ENCODE data around the gene FITM2. TPM values are rescaled to one million over a fixed set of nuclear protein-coding genes. Genes with fewer than 3 reads are reported as not detected.
"Not testable (repeated sequence)": the region's sequence is repeated elsewhere in the genome, so short reads cannot be mapped to it uniquely, and the experiment has no call there.

The FITM2 gene
- total and polyA plus RNA-seq, 2 experiments from 2014 or later, result 6.5 to 8.9 TPM

DNA sequence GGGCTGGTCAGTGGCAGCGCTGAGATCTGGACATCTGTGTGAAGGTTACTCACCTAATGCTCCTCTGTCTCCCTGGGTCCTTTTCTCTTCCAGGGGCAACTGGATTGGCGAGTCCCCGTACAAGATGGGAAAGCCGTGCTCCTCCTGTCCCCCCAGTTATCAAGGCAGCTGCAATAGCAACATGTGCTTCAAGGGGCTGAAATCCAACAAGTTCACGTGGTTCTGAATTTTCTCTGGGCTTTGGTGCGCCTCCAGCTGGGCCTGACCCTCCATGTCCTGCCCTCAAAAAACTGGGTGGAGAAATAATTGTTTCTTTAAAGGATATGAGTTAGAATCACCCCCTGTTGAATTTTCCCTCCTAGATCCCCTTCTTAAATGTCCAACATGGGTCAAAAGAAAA lies 39.6 kb upstream of the FITM2 start:
- Histone ChIP-seq H3K4me1 (ENCODE audit: insufficient read depth) (no peaks in the 10 kb centered on the region), H3K9me3 (ENCODE audit: low read depth) (no peaks in the 10 kb centered on the region), H3K9ac (no peak overlapping the region), H2AFZ (no peak overlapping the region), H3K36me3 (ENCODE audit: low read depth) (no peaks in the 10 kb centered on the region), H3K79me2 (ENCODE audit: insufficient read depth) (no peaks in the 10 kb centered on the region), H3K27me3 (replicated peaks; ENCODE audit: insufficient read depth) (no peaks in the 10 kb centered on the region; the same call in 1 of the 2 replicates), H3K27ac (no peak overlapping the region), H3K4me2 (ENCODE audit: unreplicated experiment) (no peak overlapping the region), H3K9me2 (ENCODE audit: insufficient read depth) (no peaks in the 10 kb centered on the region), H3K4me3 (no peak overlapping the region), H3F3A (ENCODE audit: insufficient read depth) (no peaks in the 10 kb centered on the region), H4K20me1 (ENCODE audit: insufficient read depth) (no peaks in the 10 kb centered on the region)
- TF ChIP-seq EZH2phosphoT487 (IDR thresholded peaks at IDR 0.05; ENCODE audit: insufficient read depth, low read depth) (no peak), EZH2 (IDR thresholded peaks at IDR 0.05; ENCODE audit: insufficient read depth, poor library complexity, severe bottlenecking) (no peak)
- 45 to 48% methylated on average over 6 of the region's 6 CpGs for WGBS, 2 experiments (ENCODE audit: low coverage in 1 of 2, low lambda C conversion rate in 2 of 2, missing lambda C conversion rate in 2 of 2)
- in situ Hi-C loops (cut with MboI), result no loop called here
- no peak for DNase-seq

DNA sequence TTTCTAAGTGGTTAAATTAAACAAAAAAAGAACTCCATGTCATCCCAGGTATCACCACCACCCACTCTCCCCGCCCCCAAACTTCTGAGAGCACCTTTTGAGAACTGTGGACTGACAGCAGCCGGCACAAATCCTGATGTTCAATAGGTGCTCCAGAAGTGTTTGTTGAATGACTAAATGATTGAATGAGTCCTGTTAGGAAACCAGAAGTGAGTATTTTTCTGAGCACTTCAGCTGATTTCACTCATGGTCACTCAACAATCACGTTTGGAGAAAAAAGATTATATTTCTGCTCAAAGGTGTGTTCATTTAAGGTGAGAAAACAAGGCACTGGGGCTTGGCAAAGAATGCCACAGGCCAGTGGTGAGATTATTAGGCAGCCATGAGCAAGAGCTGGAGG lies 38.3 kb upstream of the FITM2 start:
- Histone ChIP-seq H3K4me3 (no peak overlapping the region), H3K27ac (no peak overlapping the region), H3K4me1 (ENCODE audit: insufficient read depth) (no peaks in the 10 kb centered on the region), H3K9me2 (ENCODE audit: insufficient read depth) (no peaks in the 10 kb centered on the region), H3K27me3 (replicated peaks; ENCODE audit: insufficient read depth) (no peaks in the 10 kb centered on the region; the same call in 1 of the 2 replicates), H2AFZ (no peak overlapping the region), H3K9ac (no peak overlapping the region), H3F3A (ENCODE audit: insufficient read depth) (no peaks in the 10 kb centered on the region), H4K20me1 (ENCODE audit: insufficient read depth) (no peaks in the 10 kb centered on the region), H3K9me3 (ENCODE audit: low read depth) (no peaks in the 10 kb centered on the region), H3K79me2 (ENCODE audit: insufficient read depth) (no peaks in the 10 kb centered on the region), H3K4me2 (ENCODE audit: unreplicated experiment) (no peak overlapping the region), H3K36me3 (ENCODE audit: low read depth) (no peaks in the 10 kb centered on the region)
- in situ Hi-C loops (cut with MboI), result no loop called here
- TF ChIP-seq EZH2phosphoT487 (IDR thresholded peaks at IDR 0.05; ENCODE audit: insufficient read depth, low read depth) (no peak), EZH2 (IDR thresholded peaks at IDR 0.05; ENCODE audit: insufficient read depth, poor library complexity, severe bottlenecking) (no peak)
- 45 to 46% methylated on average over 3 of the region's 3 CpGs for WGBS, 2 experiments (ENCODE audit: low coverage in 1 of 2, low lambda C conversion rate in 2 of 2, missing lambda C conversion rate in 2 of 2)
- DNase-seq, result no peak

DNA sequence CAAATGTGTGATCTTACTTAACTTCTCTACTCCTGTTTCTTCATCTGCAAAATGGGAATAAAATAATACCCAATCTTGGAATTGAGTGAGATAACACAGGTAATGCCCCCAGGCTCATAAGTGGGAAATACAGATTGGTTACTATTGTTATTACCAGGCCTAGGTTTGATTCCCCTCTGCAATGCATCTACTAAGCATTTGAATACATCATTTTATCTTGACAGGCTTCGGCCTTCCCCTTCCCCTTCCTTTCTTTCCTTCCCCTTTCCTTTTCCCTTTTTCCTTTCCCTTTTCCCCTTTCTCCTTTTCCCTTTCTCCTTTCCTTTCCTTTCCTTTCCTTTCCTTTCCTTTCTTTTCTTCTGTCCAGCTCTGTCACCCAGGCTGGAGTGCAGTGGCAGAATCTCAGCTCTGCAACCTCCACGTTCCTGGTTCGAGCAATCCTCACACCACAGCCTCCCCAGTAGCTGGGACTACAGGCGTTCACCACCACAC lies 37.2 kb upstream of the FITM2 start:
- no peak for TF ChIP-seq EZH2 (IDR thresholded peaks at IDR 0.05; ENCODE audit: insufficient read depth, poor library complexity, severe bottlenecking)
- TF ChIP-seq EZH2phosphoT487 (IDR thresholded peaks at IDR 0.05; ENCODE audit: insufficient read depth, low read depth), result no peak
- 58 to 69% methylated on average over 3 to 4 of the region's 4 CpGs for WGBS, 2 experiments (ENCODE audit: low coverage in 1 of 2, low lambda C conversion rate in 2 of 2, missing lambda C conversion rate in 2 of 2)

DNA sequence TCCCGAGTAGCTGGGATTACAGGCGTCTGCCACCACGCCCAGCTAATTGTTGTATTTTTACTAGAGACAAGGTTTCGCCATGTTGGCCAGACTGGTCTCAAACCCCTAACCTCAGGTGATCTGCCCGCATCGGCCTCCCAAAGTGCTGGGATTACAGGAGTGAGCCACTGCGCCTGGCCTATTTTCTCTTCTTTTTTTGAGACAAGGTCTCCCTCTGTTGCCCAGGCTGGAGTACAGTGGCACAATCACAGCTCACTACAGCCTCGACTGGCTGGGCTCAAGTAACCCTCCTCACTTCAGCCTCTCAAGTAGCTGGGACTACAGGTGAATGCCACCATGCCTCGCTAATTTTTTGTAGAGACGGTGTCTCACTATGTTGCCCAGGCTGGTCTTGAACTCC lies 34.9 kb upstream of the FITM2 start:
- H3K79me2 ChIP-seq (ENCODE audit: insufficient read depth); H3K9ac ChIP-seq; H3K27me3 ChIP-seq (replicated peaks; ENCODE audit: insufficient read depth); H3F3A ChIP-seq (ENCODE audit: insufficient read depth); H3K9me2 ChIP-seq (ENCODE audit: insufficient read depth); H3K27ac ChIP-seq; H3K4me2 ChIP-seq (ENCODE audit: unreplicated experiment); in situ Hi-C loops (cut with MboI); DNase-seq; H3K36me3 ChIP-seq (ENCODE audit: low read depth); H4K20me1 ChIP-seq (ENCODE audit: insufficient read depth); H3K4me3 ChIP-seq; H3K9me3 ChIP-seq (ENCODE audit: low read depth); H2AFZ ChIP-seq; H3K4me1 ChIP-seq (ENCODE audit: insufficient read depth): not testable (repeated sequence)
- WGBS, 2 experiments (ENCODE audit: low coverage in 1 of 2, low lambda C conversion rate in 2 of 2, missing lambda C conversion rate in 2 of 2), result 70 to 75% methylated on average over 10 of the region's 10 CpGs

More for the DNA sequence above, 37.2 kb upstream of the FITM2 start:
- in situ Hi-C loops (cut with MboI), result no loop called here
- Histone ChIP-seq H3K36me3 (ENCODE audit: low read depth) (no peaks in the 10 kb centered on the region), H3K4me1 (ENCODE audit: insufficient read depth) (no peaks in the 10 kb centered on the region), H3K27ac (no peak overlapping the region), H3K27me3 (replicated peaks; ENCODE audit: insufficient read depth) (no peaks in the 10 kb centered on the region; the same call in 1 of the 2 replicates), H4K20me1 (ENCODE audit: insufficient read depth) (no peaks in the 10 kb centered on the region), H3K9me3 (ENCODE audit: low read depth) (no peaks in the 10 kb centered on the region), H3K79me2 (ENCODE audit: insufficient read depth) (no peaks in the 10 kb centered on the region), H3K9ac (no peak overlapping the region), H3K4me3 (no peak overlapping the region), H3F3A (ENCODE audit: insufficient read depth) (no peaks in the 10 kb centered on the region), H3K9me2 (ENCODE audit: insufficient read depth) (no peaks in the 10 kb centered on the region), H3K4me2 (ENCODE audit: unreplicated experiment) (no peak overlapping the region), H2AFZ (no peak overlapping the region)
- DNase-seq, result no peak

DNA sequence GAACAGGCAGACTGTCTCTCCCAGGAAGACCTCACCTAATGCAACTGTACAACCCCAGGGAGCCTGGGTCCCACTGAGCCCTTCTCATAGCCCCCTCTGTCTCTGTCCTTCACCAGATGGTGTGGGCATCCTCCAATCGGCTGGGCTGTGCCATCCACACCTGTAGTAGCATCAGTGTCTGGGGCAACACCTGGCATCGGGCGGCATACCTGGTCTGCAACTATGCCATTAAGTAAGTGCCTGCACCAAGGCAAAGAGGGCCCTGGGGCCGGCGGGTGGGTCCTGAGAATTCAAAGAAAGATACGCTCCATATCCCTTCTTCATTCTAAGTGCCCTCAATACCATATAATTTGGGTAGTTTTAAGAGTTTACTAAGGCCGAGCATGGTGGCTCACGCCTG lies 34.1 kb upstream of the FITM2 start:
- in situ Hi-C loops (cut with MboI), result no loop called here
- 64 to 65% methylated on average over 8 of the region's 8 CpGs for WGBS, 2 experiments (ENCODE audit: low coverage in 1 of 2, low lambda C conversion rate in 2 of 2, missing lambda C conversion rate in 2 of 2)

More for the DNA sequence above, 34.1 kb upstream of the FITM2 start:
- Histone ChIP-seq H3K36me3 (ENCODE audit: low read depth) (no peaks in the 10 kb centered on the region), H3K4me2 (ENCODE audit: unreplicated experiment) (no peak overlapping the region), H3K9me2 (ENCODE audit: insufficient read depth) (no peaks in the 10 kb centered on the region), H3K27me3 (replicated peaks; ENCODE audit: insufficient read depth) (no peaks in the 10 kb centered on the region), H3K27ac (no peak overlapping the region), H3K9me3 (ENCODE audit: low read depth) (no peaks in the 10 kb centered on the region), H3K9ac (no peak overlapping the region), H3F3A (ENCODE audit: insufficient read depth) (no peaks in the 10 kb centered on the region), H3K4me3 (no peak overlapping the region), H2AFZ (no peak overlapping the region), H4K20me1 (ENCODE audit: insufficient read depth) (no peaks in the 10 kb centered on the region), H3K4me1 (ENCODE audit: insufficient read depth) (no peaks in the 10 kb centered on the region), H3K79me2 (ENCODE audit: insufficient read depth) (no peaks in the 10 kb centered on the region)
- no peak for DNase-seq
- TF ChIP-seq EZH2 (IDR thresholded peaks at IDR 0.05; ENCODE audit: insufficient read depth, poor library complexity, severe bottlenecking) (no peak), EZH2phosphoT487 (IDR thresholded peaks at IDR 0.05; ENCODE audit: insufficient read depth, low read depth) (no peak)
